ENCODE results near the gene EIF3B.

DNA sequence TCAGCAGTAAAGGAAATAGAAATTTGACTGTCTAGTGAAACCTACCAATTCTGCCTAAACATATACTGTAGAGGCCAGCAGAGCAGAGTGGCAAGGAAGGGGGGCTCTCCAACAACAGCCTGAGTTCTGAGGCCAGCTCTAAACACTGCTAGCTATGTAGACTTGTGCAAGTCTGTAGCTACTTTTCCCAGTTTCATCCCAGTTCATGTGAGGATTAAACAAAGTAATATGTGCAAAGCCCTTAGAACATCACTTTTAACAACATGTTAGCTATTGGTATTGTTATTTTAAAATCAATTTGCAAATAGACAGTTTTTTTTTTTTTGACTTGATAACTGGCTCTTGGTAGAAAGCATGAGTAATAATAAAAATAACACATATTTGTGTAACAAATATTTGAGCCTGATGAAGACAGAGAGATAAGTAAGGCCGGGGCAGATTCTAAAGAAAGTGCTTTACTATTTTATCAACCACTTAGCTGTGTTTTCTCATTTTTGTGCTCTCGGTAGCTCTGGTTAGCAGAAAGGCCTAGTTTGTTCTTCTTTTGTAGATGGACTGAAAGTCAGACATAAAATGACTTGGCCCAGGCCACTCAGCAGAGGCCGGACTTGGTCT, 58.1 kb downstream of the EIF3B start:
- TF ChIP-seq, protein P1, sequence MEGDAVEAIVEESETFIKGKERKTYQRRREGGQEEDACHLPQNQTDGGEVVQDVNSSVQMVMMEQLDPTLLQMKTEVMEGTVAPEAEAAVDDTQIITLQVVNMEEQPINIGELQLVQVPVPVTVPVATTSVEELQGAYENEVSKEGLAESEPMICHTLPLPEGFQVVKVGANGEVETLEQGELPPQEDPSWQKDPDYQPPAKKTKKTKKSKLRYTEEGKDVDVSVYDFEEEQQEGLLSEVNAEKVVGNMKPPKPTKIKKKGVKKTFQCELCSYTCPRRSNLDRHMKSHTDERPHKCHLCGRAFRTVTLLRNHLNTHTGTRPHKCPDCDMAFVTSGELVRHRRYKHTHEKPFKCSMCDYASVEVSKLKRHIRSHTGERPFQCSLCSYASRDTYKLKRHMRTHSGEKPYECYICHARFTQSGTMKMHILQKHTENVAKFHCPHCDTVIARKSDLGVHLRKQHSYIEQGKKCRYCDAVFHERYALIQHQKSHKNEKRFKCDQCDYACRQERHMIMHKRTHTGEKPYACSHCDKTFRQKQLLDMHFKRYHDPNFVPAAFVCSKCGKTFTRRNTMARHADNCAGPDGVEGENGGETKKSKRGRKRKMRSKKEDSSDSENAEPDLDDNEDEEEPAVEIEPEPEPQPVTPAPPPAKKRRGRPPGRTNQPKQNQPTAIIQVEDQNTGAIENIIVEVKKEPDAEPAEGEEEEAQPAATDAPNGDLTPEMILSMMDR (IDR thresholded peaks at IDR 0.05; ENCODE audit: low read depth, low read length): no peak
- TF ChIP-seq EZH2phosphoT487 (IDR thresholded peaks at IDR 0.05; ENCODE audit: low read depth): no peak
